SK-N-SH (cell line): ENCODE results near the gene RBBP4. TPM values are rescaled to one million over a fixed set of nuclear protein-coding genes. Genes with fewer than 3 reads are reported as not detected.
A peak's percentile ranks its signal among the peaks of the same experiment; 100 is the strongest.

Experiments used
- CTCF ChIA-PET: fragments of 300-600, 350-600 bp; formaldehyde crosslinking; extraction: SDS; loops from one replicate; lab custom pipeline; 2021; lab: Yijun Ruan, JAX
- POLR2A ChIA-PET: fragments of 350-600 bp; sonication (Branson Sonifier 250); formaldehyde crosslinking; extraction: SDS; loops from one replicate; lab custom pipeline; 2020; ENCODE audit warnings: antibody characterized with exemption, inconsistent platforms; lab: Yijun Ruan, JAX
- DNase-seq: peaks from one replicate; pipeline ENCODE4 v3.0.0; 2012
- H2AFZ ChIP-seq: fragments of 200-600 bp; sonication (generic); 2 replicates; pipeline ENCODE4 v1.8.1; 2016; ENCODE audit warnings: antibody characterized with exemption, mild to moderate bottlenecking, low read depth
- H3F3A ChIP-seq: fragments of 200-600 bp; sonication (generic); replicated peaks from 2 replicates; pipeline ENCODE3; 2016; ENCODE audit warnings: antibody characterized with exemption, mild to moderate bottlenecking; ENCODE audit not compliant: insufficient read depth
- H3K27ac ChIP-seq, 2 experiments: fragments of 200-500 bp in 1 of 2; fragments of 200-600 bp in 1 of 2; sonication (Bioruptor generic) in 1 of 2; sonication (generic), shearing (Covaris generic) in 1 of 2; 2 replicates each; pipeline versions ENCODE4 v1.5.1 to v1.6.1; 2014 to 2016; ENCODE audit warnings: low read depth in 2 of 2, inconsistent platforms in 1 of 2, low read length in 1 of 2, mild to moderate bottlenecking in 1 of 2, mixed read lengths in 1 of 2
- H3K27me3 ChIP-seq: fragments of 200-600 bp; sonication (generic), shearing (Covaris generic); 2 replicates; pipeline ENCODE4 v1.6.1; 2016; ENCODE audit warnings: mixed run types; ENCODE audit not compliant: insufficient read depth
- H3K36me3 ChIP-seq, 2 experiments: fragments of 200-500 bp in 1 of 2; fragments of 200-600 bp in 1 of 2; sonication (Bioruptor generic) in 1 of 2; sonication (generic) in 1 of 2; replicated peaks in 1 of 2; 2 replicates each; pipeline versions ENCODE3 to v1.5.1; 2014 to 2016; ENCODE audit warnings: low read length in 1 of 2, mild to moderate bottlenecking in 1 of 2; ENCODE audit not compliant: insufficient read depth in 2 of 2, control insufficient read depth in 1 of 2
- H3K4me1 ChIP-seq, 2 experiments: fragments of 200-500 bp in 1 of 2; fragments of 200-600 bp in 1 of 2; sonication (Bioruptor generic) in 1 of 2; sonication (generic), shearing (Covaris generic) in 1 of 2; 2 replicates each; pipeline versions ENCODE4 v1.5.1 to v1.6.1; 2014 to 2016; ENCODE audit warnings: low read depth in 1 of 2, low read length in 1 of 2, mixed run types in 1 of 2; ENCODE audit not compliant: insufficient read depth in 2 of 2, control insufficient read depth in 1 of 2
- H3K4me2 ChIP-seq: fragments of 200-600 bp; sonication (generic), shearing (Covaris generic); 2 replicates; pipeline ENCODE4 v1.6.1; 2017; ENCODE audit warnings: mixed run types
- H3K4me3 ChIP-seq, 2 experiments: fragments of 200-500 bp in 1 of 2; fragments of 200-600 bp in 1 of 2; sonication (Bioruptor generic) in 1 of 2; sonication (generic), shearing (Covaris generic) in 1 of 2; 2 replicates each; pipeline versions ENCODE4 v1.5.1 to v1.8.1; 2014 to 2016; ENCODE audit warnings: low read depth in 2 of 2, inconsistent platforms in 1 of 2, low read length in 1 of 2, mild to moderate bottlenecking in 1 of 2, mixed read lengths in 1 of 2, moderate library complexity in 1 of 2
- H3K79me2 ChIP-seq: fragments of 200-600 bp; sonication (generic); 2 replicates; pipeline ENCODE4 v1.8.1; 2017; ENCODE audit warnings: mild to moderate bottlenecking; ENCODE audit not compliant: insufficient read depth
- H3K9ac ChIP-seq: fragments of 200-600 bp; sonication (generic); 2 replicates; pipeline ENCODE4 v1.6.1; 2017; ENCODE audit warnings: mixed run types
- H3K9me2 ChIP-seq: fragments of 200-600 bp; sonication (generic); 2 replicates; pipeline ENCODE4 v1.6.1; 2017; ENCODE audit warnings: mixed run types
- H3K9me3 ChIP-seq: fragments of 200-600 bp; sonication (generic); 2 replicates; pipeline ENCODE4 v1.6.1; 2017; ENCODE audit warnings: mixed run types, mild to moderate bottlenecking, moderate library complexity
- H4K20me1 ChIP-seq: fragments of 200-600 bp; sonication (generic); 2 replicates; pipeline ENCODE4 v1.6.1; 2017; ENCODE audit warnings: mild to moderate bottlenecking, mixed run types; ENCODE audit not compliant: insufficient read depth
- CHD2 ChIP-seq: fragments of 150-350 bp; IDR thresholded peaks from 2 replicates; pipeline ENCODE4 v1.6.1; 2018; ENCODE audit warnings: low read length; ENCODE audit not compliant: partially characterized antibody
- FOXM1 ChIP-seq: IDR thresholded peaks from 2 replicates; pipeline ENCODE4 v1.4.0; 2012; ENCODE audit warnings: low read depth, mild to moderate bottlenecking
- GATA2 ChIP-seq: sonication (generic); formaldehyde crosslinking; IDR thresholded peaks from 2 replicates; pipeline ENCODE4 v1.5.0; 2020; ENCODE audit warnings: mild to moderate bottlenecking, missing genetic modification reagents
- JUND ChIP-seq: IDR thresholded peaks from 2 replicates; pipeline ENCODE4 v1.4.0; 2012
- NFIC ChIP-seq: IDR thresholded peaks from 2 replicates; pipeline ENCODE4 v1.4.0; 2012; ENCODE audit warnings: borderline replicate concordance
- RCOR1 ChIP-seq: fragments of 150-350 bp; IDR thresholded peaks from 2 replicates; pipeline ENCODE4 v1.6.1; 2017; ENCODE audit warnings: antibody characterized with exemption, low read length
- SMC3 ChIP-seq: IDR thresholded peaks from 2 replicates; pipeline ENCODE4 v1.6.1; 2012; ENCODE audit warnings: low read depth, low read length, improper control_type of control experiment
- TAF1 ChIP-seq: IDR thresholded peaks from 2 replicates; pipeline ENCODE4 v1.6.1; 2012; ENCODE audit warnings: low read depth, mild to moderate bottlenecking, low read length, moderate library complexity, borderline replicate concordance
- WGBS: methylation state at CpG from one replicate; pipeline ENCODE4 v1.1.6; 2017; ENCODE audit warnings: low lambda C conversion rate; 5-methylcytosine and 5-hydroxymethylcytosine counted together
- polyA plus RNA-seq, 3 experiments: library from polyadenylated mRNA; depleted of rRNA; stranded (reverse); fragments of >200 nt; gene quantifications; 2 replicates each; pipeline ENCODE4 v1.2.3, GENCODE V29; 2012
- TF ChIP-seq, protein P1 (sequence below): IDR thresholded peaks from 2 replicates; pipeline ENCODE4 v1.4.0; 2012; ENCODE audit warnings: low read depth
- TF ChIP-seq, protein P2 (sequence below): fragments of 200-600 bp; sonication (generic); IDR thresholded peaks from 2 replicates; pipeline ENCODE4 v1.6.1; 2017; ENCODE audit warnings: antibody characterized with exemption, mild to moderate bottlenecking, moderate library complexity
- TF ChIP-seq, protein P3 (sequence below): IDR thresholded peaks from 2 replicates; pipeline ENCODE4; 2012

Gene RBBP4
- polyA plus RNA-seq, 1 of the 3 experiments (the other 2 are of a cell fraction) = 108 TPM

DNA sequence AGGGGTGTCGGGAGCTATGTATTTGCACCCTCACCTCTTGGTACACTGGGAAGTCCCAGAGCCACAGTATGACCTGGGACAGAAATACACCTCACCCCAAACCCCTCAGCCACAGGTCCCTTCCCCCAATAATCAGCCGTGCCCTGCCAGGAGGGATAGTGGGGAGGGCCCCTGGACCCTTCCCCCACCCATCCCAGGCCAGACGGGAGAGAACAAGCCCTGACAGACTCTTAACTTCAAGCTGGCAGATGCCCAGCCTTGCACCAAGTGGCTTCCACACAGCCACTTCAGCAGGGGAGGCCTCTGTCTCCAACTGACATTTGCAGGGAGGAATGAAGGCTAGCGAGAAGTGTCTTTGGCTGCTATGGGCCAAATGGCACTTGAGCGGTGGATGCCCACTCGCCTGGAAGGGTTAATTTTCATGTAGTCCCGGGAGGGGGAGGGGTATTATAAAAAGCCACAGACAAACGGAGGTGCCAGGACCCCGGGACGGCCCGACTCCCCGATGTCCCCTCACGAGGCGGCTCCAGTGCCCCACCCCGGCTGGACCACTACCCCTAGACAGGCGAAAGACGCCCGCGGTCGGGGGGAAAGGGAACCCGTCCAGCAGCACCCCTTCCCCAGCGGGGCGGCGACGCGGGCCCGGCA lies 51.1 kb downstream of the RBBP4 start:
- H3K4me2 ChIP-seq = peak overlapping the region; percentile 94
- H3K4me1 ChIP-seq = peaks cover 9 to 13% of the 10 kb centered on the region in 2 experiments; a peak in 3 of 4 replicates
- ChIA-PET CTCF (interaction anchor here (1.2 to 18.9 kb wide), 5 partner anchors 10 to 301 kb away, joined by 3 to 392 read pairs (median 6); no protein-coding TSS in a partner anchor), POLR2A (interaction anchor here (0.6 kb wide), 1 partner anchor 51 kb away, joined by 3 read pairs; the partner anchor contains the start of gene RBBP4)
- peak overlapping the region in 1 of 2 experiments; percentile 92; a peak in 1 of 4 replicates for H3K27ac ChIP-seq
- peak overlapping the region; percentile 58 to 81 for H3K4me3 ChIP-seq
- no peaks in the 10 kb centered on the region for H4K20me1 ChIP-seq
- H3K36me3 ChIP-seq = no peaks in the 10 kb centered on the region
- TF ChIP-seq GATA2 (no peak), RCOR1 (no peak), JUND (no peak)
- TF ChIP-seq, protein P1, sequence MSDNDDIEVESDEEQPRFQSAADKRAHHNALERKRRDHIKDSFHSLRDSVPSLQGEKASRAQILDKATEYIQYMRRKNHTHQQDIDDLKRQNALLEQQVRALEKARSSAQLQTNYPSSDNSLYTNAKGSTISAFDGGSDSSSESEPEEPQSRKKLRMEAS = no peak
- TF ChIP-seq, protein P2, sequence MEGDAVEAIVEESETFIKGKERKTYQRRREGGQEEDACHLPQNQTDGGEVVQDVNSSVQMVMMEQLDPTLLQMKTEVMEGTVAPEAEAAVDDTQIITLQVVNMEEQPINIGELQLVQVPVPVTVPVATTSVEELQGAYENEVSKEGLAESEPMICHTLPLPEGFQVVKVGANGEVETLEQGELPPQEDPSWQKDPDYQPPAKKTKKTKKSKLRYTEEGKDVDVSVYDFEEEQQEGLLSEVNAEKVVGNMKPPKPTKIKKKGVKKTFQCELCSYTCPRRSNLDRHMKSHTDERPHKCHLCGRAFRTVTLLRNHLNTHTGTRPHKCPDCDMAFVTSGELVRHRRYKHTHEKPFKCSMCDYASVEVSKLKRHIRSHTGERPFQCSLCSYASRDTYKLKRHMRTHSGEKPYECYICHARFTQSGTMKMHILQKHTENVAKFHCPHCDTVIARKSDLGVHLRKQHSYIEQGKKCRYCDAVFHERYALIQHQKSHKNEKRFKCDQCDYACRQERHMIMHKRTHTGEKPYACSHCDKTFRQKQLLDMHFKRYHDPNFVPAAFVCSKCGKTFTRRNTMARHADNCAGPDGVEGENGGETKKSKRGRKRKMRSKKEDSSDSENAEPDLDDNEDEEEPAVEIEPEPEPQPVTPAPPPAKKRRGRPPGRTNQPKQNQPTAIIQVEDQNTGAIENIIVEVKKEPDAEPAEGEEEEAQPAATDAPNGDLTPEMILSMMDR = no peak
- H2AFZ ChIP-seq = peak overlapping the region; percentile 31; the same call in 1 of the 2 replicates
- peaks cover 45% of the 10 kb centered on the region for H3K79me2 ChIP-seq
- 35% methylated on average over 14 of the region's 27 CpGs for WGBS
- DNase-seq = no peak
- H3K27me3 ChIP-seq = no peaks in the 10 kb centered on the region
- peak overlapping the region; percentile 95 for H3K9ac ChIP-seq
- H3K9me2 ChIP-seq = no peaks in the 10 kb centered on the region
- H3F3A ChIP-seq = peaks cover 17% of the 10 kb centered on the region
- no peaks in the 10 kb centered on the region for H3K9me3 ChIP-seq

DNA sequence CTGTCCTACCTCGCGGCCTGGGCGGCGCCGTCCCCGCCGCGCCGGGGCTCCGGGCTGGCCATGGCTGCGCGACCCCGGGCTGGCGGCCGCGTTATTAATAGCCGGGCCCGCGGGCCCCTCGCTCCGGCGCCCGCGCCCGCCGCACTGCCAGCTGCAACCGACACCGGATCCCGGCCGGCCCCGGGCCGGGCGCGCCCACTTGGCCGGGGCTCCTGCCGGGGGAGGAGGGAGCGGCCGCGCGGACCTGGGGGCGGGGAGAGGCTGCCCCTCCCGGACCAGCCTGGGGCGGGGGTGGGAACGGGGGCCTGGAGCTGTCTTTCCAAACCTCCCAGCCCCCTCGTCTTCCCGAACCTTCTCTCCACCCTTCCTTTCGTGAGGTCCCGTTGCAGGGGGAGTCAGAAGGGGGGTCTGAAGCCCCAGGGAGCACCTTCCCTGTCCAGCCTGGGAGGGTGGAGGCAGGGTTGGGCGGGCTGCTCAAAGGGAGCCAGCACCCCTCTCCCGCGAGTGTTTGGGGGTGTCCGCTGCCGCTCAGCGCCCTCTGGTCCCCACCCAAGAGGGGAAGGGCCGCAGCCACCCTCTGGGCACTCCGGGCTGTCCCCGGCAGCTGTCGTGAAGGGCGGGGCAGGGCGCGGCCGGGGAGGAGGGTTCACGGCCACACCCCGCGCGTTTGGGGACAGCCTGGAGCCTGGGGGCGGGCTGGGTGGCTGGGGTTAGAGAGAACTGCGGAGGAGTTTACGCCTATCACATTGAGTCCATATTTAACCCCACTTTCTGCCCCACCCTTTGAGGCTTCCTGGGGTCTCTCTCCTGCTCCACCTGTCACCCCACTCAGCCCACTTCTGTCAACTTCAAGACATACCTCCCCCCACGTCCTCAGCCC lies 51.8 kb downstream of the RBBP4 start, which contains the start of gene SYNC:
Gene SYNC (minus strand): TSS at position 172 of the 880 bp plus-strand sequence. CDS start 110 bp downstream, at position 62.
- WGBS = 6% methylated on average over 14 of the region's 70 CpGs
- Histone ChIP-seq H3K9ac (peak within 1 kb of the TSS; percentile 95), H3K4me2 (peak within 1 kb of the TSS; percentile 94), H3K27me3 (no peaks in the 10 kb centered on the region), H4K20me1 (no peaks in the 10 kb centered on the region), H3K9me2 (no peaks in the 10 kb centered on the region), H3K27ac (peak within 1 kb of the TSS in 1 of 2 experiments; percentile 92; a peak in 2 of 4 replicates), H3K79me2 (peaks cover 39% of the 10 kb centered on the region), H3K36me3 (no peaks in the 10 kb centered on the region), H3K4me1 (peaks cover 9 to 13% of the 10 kb centered on the region in 2 experiments; a peak in 3 of 4 replicates), H3K4me3 (peak within 1 kb of the TSS; percentile 58 to 81), H3K9me3 (no peaks in the 10 kb centered on the region), H2AFZ (peak within 1 kb of the TSS; percentile 91), H3F3A (peaks cover 17% of the 10 kb centered on the region)
- peak; percentile 86 for DNase-seq
- no peak for TF ChIP-seq SMC3
- TF ChIP-seq FOXM1 = no peak
- TF ChIP-seq GATA2 = no peak
- no peak for TF ChIP-seq JUND
- TF ChIP-seq, protein P3, sequence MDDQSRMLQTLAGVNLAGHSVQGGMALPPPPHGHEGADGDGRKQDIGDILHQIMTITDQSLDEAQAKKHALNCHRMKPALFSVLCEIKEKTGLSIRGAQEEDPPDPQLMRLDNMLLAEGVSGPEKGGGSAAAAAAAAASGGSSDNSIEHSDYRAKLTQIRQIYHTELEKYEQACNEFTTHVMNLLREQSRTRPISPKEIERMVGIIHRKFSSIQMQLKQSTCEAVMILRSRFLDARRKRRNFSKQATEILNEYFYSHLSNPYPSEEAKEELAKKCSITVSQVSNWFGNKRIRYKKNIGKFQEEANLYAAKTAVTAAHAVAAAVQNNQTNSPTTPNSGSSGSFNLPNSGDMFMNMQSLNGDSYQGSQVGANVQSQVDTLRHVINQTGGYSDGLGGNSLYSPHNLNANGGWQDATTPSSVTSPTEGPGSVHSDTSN = no peak
- 0 out of 2 replicates have a peak, but pooled peaks have one; percentile 9 for TF ChIP-seq TAF1
- peak; percentile 44; the same call in 1 of the 2 replicates for TF ChIP-seq NFIC
- TF ChIP-seq, protein P1 = peak; percentile 44; the same call in 1 of the 2 replicates
- TF ChIP-seq CHD2 = no peak
- POLR2A ChIA-PET = interaction anchor here (0.6 kb wide), 1 partner anchor 52 kb away, joined by 3 read pairs; the partner anchor contains the start of gene RBBP4
- CTCF ChIA-PET = interaction anchor here (0.9 to 18.9 kb wide), 5 partner anchors 9 to 302 kb away, joined by 3 to 392 read pairs (median 6); no protein-coding TSS in a partner anchor
